ENCODE results near the gene TRPV4. TPM values are rescaled to one million over a fixed set of nuclear protein-coding genes. Genes with fewer than 3 reads are reported as not detected.

Gene TRPV4
- total RNA-seq, 2 donors from 2014 or later, result 5.2 to 6.3 TPM

DNA sequence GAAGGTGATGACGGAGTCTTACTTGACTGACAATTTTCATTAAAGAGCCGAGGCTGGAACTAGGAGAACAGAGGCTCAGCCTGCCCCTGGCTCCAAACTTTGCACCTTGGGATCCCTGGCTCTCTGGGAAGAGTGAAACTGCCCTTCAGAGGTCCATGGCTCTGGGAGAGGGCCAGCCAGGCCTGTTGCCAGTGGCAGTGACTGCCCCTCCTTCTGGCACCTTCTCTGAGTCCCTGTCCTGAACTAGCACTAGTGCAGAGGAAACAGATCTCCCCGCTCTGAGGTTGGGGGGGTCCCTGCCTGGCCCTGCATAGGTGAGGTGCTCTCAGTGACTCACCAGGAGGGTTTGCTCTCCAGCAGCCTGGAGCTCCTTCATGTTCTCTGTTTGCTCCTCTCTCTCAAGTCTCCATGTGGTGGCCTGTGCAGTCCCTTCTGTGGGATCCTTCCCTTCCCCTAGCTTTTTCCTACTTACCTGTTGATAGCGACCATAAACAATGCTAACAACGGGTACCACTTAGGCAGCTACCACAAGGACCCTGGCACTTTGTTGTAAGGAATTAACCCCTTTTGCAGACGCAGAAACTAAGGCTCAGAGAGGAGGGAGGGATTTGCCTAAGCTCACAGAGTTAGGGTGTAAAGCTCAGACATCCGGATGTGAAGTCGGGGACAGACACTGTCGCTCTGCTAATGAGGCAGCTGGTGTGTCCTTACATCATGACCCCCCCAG is 97.2 kb downstream of the TRPV4 start:
- intact Hi-C loops (cut with DNase I), result no loop called here
- Histone ChIP-seq H3K4me1 (peaks cover 56% of the 10 kb centered on the region), H3K27ac (peak overlapping the region in 2 of 4 donors; percentile 29 to 70), H3K27me3 (no peaks in the 10 kb centered on the region), H3K9me3 (no peaks in the 10 kb centered on the region), H3K36me3 (replicated peaks in 1 of 2; ENCODE audit: insufficient read depth in 1 of 2, low read depth in 2 of 2) (no peaks in the 10 kb centered on the region), H3K4me3 (no peak overlapping the region)
- WGBS, 2 donors, result 68 to 76% methylated on average over 8 to 9 of the region's 9 CpGs
- TF ChIP-seq POLR2A (IDR thresholded peaks at IDR 0.05) (no peak), CTCF (IDR thresholded peaks at IDR 0.05) (no peak)
- DNase-seq (peak; percentile 11 to 33 (median 16)), ATAC-seq (no peak)

DNA sequence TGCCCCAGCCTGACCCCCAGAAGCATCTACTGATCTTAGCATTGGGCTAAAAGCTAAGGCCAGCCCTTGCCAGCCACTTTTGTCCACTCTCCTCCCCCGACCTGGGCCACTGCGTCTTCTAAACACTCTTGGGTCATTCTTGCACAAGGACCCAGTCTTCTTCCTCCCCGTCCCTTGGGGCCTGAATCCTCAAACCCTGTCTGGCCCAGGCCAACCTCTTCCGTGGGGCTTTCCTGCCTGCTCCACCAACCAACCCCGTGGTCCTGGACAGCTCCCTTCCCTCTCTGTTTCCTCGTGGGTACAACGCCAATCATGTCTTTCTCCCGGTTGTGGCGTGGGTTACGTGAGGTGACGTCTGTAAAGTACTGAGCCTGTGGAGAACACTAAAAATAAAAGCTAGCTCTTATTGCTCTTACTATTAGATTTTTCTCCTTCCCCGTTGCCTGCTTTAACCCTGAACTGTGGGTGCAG is 98.1 kb downstream of the TRPV4 start:
- Histone ChIP-seq H3K27ac (peak overlapping the region in 1 of 4 donors; percentile 70), H3K4me3 (no peak overlapping the region), H3K36me3 (replicated peaks in 1 of 2; ENCODE audit: insufficient read depth in 1 of 2, low read depth in 2 of 2) (no peaks in the 10 kb centered on the region), H3K27me3 (no peaks in the 10 kb centered on the region), H3K9me3 (no peaks in the 10 kb centered on the region), H3K4me1 (peaks cover 47% of the 10 kb centered on the region)
- intact Hi-C loops (cut with DNase I), result no loop called here
- TF ChIP-seq CTCF (IDR thresholded peaks at IDR 0.05) (no peak), POLR2A (IDR thresholded peaks at IDR 0.05) (no peak)
- ATAC-seq (no peak), DNase-seq (peak; percentile 1 to 11 (median 6))
- 70 to 77% methylated on average over 12 of the region's 12 CpGs for WGBS, 2 donors

DNA sequence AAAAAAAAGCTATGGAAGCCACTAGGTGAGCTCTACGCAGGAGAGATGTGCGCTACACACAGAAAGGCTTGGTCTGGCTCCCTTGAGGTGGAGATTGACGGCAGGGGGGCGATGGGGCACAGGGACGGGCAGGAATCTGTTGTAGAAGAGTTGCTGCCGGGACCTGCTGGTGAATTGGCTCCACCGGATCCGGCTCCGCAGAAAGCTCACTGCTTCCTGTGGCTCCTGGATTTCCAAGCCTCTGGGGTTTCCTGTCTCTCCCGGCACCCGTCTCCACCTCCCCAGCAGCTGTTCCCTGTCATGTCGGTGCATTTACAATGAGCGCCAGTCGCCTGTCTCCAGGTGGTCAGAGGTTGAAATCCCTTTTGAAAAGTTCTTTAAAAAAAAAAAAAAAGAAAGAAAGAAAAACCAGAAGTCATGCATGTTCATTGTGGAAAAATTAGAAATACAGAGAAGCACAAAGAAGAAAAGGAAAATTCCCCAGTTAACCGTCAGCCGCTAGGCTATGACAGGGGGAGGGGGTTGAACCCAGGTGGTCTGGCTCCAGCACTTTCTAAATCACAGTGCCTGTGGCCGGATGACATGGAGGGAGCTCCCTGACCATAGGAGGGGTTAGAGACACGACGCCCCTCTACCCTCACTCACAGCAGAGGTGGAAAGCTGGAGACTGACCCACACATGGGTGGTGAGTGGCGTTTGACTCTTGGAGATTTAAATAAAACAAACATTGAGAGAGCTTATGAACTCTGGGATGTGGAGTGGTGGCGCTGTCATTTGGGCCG is 98.8 kb downstream of the TRPV4 start:
- 58 to 73% methylated on average over 22 of the region's 22 CpGs for WGBS, 2 donors
- TF ChIP-seq POLR2A (IDR thresholded peaks at IDR 0.05), result no peak
- no peak for TF ChIP-seq CTCF (IDR thresholded peaks at IDR 0.05)
- intact Hi-C loops (cut with DNase I), result no loop called here
- peak; percentile 7 to 37 (median 18) for DNase-seq
- no peaks in the 10 kb centered on the region for H3K9me3 ChIP-seq
- no peak for ATAC-seq
- no peaks in the 10 kb centered on the region for H3K36me3 ChIP-seq (replicated peaks in 1 of 2; ENCODE audit: insufficient read depth in 1 of 2, low read depth in 2 of 2)
- H3K4me1 ChIP-seq, result peaks cover 41% of the 10 kb centered on the region
- H3K27ac ChIP-seq, result no peak overlapping the region
- H3K27me3 ChIP-seq, result no peaks in the 10 kb centered on the region
- H3K4me3 ChIP-seq, result no peak overlapping the region

Small RNA genes within 50 kb of the gene (microRNA-seq; reads per million reads assigned to microRNA genes)
- 0 reads per million in 2 donors for gene MIR4497 (ENCODE audit: borderline number of aligned reads in 2 of 2, borderline replicate concordance in 2 of 2)

Small RNA genes within 50 kb of the gene (small RNA-seq; reads per million reads assigned to genes)
- gene MIR4497 (not detected), gene RN7SL441P (not detected)

Other genes starting within 250 kb of the TRPV4 start
- gene FAM222A, start 119.6 kb downstream of the TRPV4 start, total RNA-seq, result 10 to 100 TPM in 1 of 2 donors, 1 to 10 TPM in 1; 8.0 to 16.2 TPM
- 10 to 100 TPM; 21.1 to 27.8 TPM for gene GLTP, start 47.1 kb upstream of the TRPV4 start, total RNA-seq
- 10 to 100 TPM; 29.3 to 72.2 TPM for gene TCHP, start 66.9 kb upstream of the TRPV4 start, total RNA-seq
- gene GIT2, start 163.0 kb upstream of the TRPV4 start, total RNA-seq, result 10 to 100 TPM; 44.4 to 50.1 TPM
- 10 to 100 TPM; 33.0 to 35.0 TPM for gene ANKRD13A, start 166.0 kb upstream of the TRPV4 start, total RNA-seq
- gene C12orf76, start 215.1 kb upstream of the TRPV4 start, total RNA-seq, result 10 to 100 TPM in 1 of 2 donors, 1 to 10 TPM in 1; 2.0 to 15.3 TPM

Measured in body of pancreas (tissue), 4 donors.